ENCODE measurements around the gene CDNF.
A peak's percentile ranks its signal among the peaks of the same experiment; 100 is the strongest.

CDNF gene

GRCh38 chr10:14784459-14785055 is 53.3 kb downstream of the CDNF start:
- no peak for DNase-seq

- peak; percentile 46 for DNase-seq
Measured at GRCh38 chr10:14782691-14783363, 55.0 kb downstream of the CDNF start.

GRCh38 chr10:14781763-14782162 is 56.1 kb downstream of the CDNF start:
- peak; percentile 34 for DNase-seq

GRCh38 chr10:14779001-14779651 is 58.7 kb downstream of the CDNF start:
- DNase-seq = no peak

- no peak for DNase-seq
Measured at GRCh38 chr10:14776546-14776945, 61.3 kb downstream of the CDNF start.

- no peak for DNase-seq
Measured at GRCh38 chr10:14775656-14776055, 62.2 kb downstream of the CDNF start.

- no peak for DNase-seq
Measured at GRCh38 chr10:14774797-14775196, 63.0 kb downstream of the CDNF start, which contains the start of gene FAM107B. TSS of gene FAM107B (minus strand) at chr10:14774897. CDS start at chr10:14774663, 234 bp downstream.

GRCh38 chr10:14774214-14774580 is 63.6 kb downstream of the CDNF start:
- DNase-seq = no peak

- no peak for DNase-seq
Measured at GRCh38 chr10:14773551-14774213, 64.2 kb downstream of the CDNF start.

GRCh38 chr10:14772399-14772798 is 65.4 kb downstream of the CDNF start:
- DNase-seq = no peak

- no peak for DNase-seq
Measured at GRCh38 chr10:14770927-14771326, 66.9 kb downstream of the CDNF start.

All from KG1 (cell line).